Bronchial epithelial cell (primary cell): ENCODE measurements around the gene VAT1. TPM values are rescaled to one million over a fixed set of nuclear protein-coding genes. Genes with fewer than 3 reads are reported as not detected.

Experiments
- DNase-seq: peaks from one replicate; pipeline ENCODE4 v3.0.0-alpha.2; 2010; ENCODE audit warnings: low read depth
- FAIRE-seq: peaks from 2 replicates; lab custom pipeline; 2011; peaks lifted over from hg19 to GRCh38; lab: Jason Lieb, UNC
- H3K27me3 ChIP-seq: 2 replicates; pipeline ENCODE4 v1.5.1; 2011; ENCODE audit warnings: low read length; ENCODE audit not compliant: control insufficient read depth, insufficient read depth
- H3K36me3 ChIP-seq: 2 replicates; pipeline ENCODE4 v1.5.1; 2011; ENCODE audit warnings: low read length; ENCODE audit not compliant: control insufficient read depth, insufficient read depth
- H3K4me3 ChIP-seq: 2 replicates; pipeline ENCODE4 v1.5.1; 2011; ENCODE audit warnings: mild to moderate bottlenecking, low read depth, low read length, control low read depth
- CTCF ChIP-seq: IDR thresholded peaks from 2 replicates; pipeline ENCODE4 v1.5.1; 2011; ENCODE audit warnings: mild to moderate bottlenecking, moderate library complexity, low read length, control low read depth, inconsistent platforms; ENCODE audit not compliant: insufficient read depth, severe bottlenecking
- total RNA-seq: library from RNA; depleted of rRNA; stranded (reverse); fragments of >200 nt; gene quantifications from 2 replicates; pipeline ENCODE4 v1.2.1, GENCODE V29; 2014

VAT1 gene
- total RNA-seq, 1 donor from 2014 or later: 101 TPM

GRCh38 chr17:43025766-43026537, 3.8 kb upstream of the VAT1 start:
- no peaks in the 10 kb centered on the region for H3K27me3 ChIP-seq
- FAIRE-seq (no peak), DNase-seq (no peak)
- no peak overlapping the region for H3K4me3 ChIP-seq
- no peak for TF ChIP-seq CTCF
- no peaks in the 10 kb centered on the region for H3K36me3 ChIP-seq

- no peaks in the 10 kb centered on the region for H3K36me3 ChIP-seq
- FAIRE-seq (no peak), DNase-seq (no peak)
- TF ChIP-seq CTCF: no peak
- peak overlapping the region; percentile 19 for H3K4me3 ChIP-seq
- H3K27me3 ChIP-seq: no peaks in the 10 kb centered on the region
Measured at GRCh38 chr17:43025290-43025657, 3.1 kb upstream of the VAT1 start.

DNA sequence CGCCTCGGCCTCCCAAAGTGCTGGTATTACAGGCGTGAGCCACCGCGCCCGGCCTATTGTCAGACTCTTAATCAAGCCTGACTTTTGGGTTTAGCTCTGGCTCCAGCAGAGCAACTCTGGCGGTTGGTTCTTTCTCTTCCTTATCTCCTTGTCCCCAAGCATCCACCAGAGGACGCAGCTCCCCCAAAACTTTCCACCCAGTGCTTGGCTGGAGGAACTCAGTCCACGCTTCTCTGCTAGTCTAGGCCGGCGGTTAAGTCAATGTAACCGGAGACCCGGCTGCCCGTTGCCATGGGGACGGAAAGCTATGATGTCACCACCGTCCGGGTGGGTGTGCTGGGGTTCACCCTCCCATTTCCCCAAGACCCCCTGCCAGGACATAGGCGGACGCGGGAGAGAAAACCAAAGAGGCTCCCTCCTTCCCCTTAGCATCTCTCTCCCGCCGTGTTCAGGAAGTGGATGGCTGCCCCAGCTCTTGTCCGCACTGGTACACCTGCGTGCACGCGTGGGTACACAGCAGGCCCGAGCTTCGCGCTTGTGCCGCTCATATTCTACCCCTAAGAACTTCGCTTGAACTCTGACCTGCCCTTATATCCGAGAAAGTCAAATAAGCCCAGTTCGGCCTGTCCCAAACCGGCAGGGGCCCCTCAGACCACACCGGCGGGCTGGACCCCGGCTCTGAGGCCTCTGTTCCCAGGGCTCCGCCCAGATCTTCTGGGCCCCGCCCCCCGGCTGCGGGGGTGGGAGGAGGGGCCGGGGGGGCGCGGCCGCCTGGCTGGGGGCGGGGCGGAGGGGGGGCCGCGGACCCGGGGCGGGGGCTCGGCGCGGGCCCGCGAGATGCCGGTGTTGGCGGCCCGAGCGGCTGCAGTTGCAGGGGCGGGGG, 2.5 kb upstream of the VAT1 start, which contains the start of gene RND2:
Gene RND2, plus strand, starts transcription at position 825 of the 883 bp plus-strand sequence. CDS start 117 bp downstream, outside the sequence.
- TF ChIP-seq CTCF: peak; percentile 77
- H3K27me3 ChIP-seq: no peaks in the 10 kb centered on the region
- DNase-seq (peak; percentile 80), FAIRE-seq (no peak)
- peak within 1 kb of the TSS; percentile 49 for H3K4me3 ChIP-seq
- no peaks in the 10 kb centered on the region for H3K36me3 ChIP-seq

DNA sequence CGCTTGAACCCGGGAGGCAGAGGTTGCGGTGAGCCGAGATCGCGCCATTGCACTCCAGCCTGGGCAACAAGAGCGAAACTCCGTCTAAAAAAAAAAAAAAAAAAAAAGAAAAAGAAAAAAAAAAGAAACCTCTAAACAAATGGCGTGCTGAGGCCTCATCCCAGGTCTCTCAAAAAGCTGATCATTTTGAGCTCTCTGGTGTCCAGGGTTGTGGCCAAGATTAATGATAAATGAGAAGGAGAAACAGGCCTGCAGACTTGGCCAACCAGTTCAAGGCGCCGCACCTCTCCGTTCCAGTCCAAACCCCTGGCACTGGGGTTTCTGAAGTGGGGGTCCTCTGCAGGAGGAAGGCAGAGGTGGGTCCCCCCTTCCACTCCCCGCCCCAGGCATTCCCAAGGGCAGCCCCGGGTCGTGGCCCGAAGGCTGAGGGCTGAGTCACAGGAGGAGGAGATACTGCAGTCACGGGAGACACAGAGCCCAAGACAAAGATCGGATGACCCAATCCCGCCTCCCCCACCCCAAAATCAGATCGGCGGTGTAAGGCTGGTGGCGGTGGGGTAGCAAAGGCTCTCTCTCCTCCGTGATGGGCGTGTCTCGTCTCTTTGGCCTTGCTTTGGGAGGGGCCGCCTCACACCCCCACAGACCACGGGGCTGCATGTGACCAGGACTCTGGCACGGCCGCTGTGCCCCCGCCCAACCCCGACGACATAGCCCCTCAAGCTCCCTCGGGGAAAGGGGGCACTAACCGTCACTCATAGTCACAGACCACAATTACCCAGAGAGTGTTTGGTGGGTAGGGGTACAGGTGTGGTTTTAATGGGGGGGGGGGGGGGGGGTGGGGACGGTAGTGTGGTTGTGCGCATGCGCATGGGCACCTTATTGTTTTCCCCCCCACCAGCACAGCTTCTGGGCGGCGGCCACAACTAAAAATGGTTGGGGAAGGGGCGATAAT, 1.1 kb downstream of the VAT1 start:
- FAIRE-seq: no peak
- peak; percentile 38 for DNase-seq
- Histone ChIP-seq H3K4me3 (peak overlapping the region; percentile 84), H3K36me3 (peaks cover 11% of the 10 kb centered on the region), H3K27me3 (no peaks in the 10 kb centered on the region)
- TF ChIP-seq CTCF: no peak

DNA sequence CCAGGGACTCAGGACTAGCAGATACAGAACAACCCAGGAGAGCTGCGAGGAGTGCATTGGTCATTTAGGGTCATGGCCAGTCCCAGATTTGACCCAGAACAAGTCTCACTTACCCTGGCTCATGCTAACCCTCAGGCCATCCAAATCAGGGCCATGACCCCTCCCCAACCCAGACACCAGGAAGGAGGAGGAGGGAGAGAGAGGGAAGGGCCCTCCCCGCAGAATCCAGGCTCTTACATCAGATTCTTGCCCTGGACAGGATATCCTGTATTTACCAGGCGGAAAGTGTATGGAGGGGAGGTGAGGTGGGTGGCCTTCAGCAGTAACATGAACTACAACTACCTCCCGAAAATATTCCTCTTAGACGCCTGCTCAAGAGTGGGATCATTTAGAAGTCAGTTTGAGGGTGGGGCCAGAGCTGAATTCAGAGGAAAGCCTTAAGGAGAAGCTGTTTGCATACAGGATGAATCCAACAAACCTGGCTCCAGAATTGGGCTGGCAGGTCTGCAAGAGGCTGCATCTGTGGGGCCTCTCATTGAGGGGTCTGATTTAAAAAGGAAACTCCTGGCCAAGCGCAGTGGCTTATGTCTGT, 2.1 kb downstream of the VAT1 start:
- H3K36me3 ChIP-seq: peaks cover 17% of the 10 kb centered on the region
- no peak overlapping the region for H3K4me3 ChIP-seq
- TF ChIP-seq CTCF: no peak
- no peak for DNase-seq
- H3K27me3 ChIP-seq: no peaks in the 10 kb centered on the region
- FAIRE-seq: peak; percentile 7
